Measurements from ENCODE around the gene DGKG. TPM values are rescaled to one million over a fixed set of nuclear protein-coding genes. Genes with fewer than 3 reads are reported as not detected.
A peak's percentile ranks its signal among the peaks of the same experiment; 100 is the strongest.

DGKG gene
- total RNA-seq, 4 donors from 2014 or later, result 0.79 to 4.0 (median 1.6) TPM

DNA sequence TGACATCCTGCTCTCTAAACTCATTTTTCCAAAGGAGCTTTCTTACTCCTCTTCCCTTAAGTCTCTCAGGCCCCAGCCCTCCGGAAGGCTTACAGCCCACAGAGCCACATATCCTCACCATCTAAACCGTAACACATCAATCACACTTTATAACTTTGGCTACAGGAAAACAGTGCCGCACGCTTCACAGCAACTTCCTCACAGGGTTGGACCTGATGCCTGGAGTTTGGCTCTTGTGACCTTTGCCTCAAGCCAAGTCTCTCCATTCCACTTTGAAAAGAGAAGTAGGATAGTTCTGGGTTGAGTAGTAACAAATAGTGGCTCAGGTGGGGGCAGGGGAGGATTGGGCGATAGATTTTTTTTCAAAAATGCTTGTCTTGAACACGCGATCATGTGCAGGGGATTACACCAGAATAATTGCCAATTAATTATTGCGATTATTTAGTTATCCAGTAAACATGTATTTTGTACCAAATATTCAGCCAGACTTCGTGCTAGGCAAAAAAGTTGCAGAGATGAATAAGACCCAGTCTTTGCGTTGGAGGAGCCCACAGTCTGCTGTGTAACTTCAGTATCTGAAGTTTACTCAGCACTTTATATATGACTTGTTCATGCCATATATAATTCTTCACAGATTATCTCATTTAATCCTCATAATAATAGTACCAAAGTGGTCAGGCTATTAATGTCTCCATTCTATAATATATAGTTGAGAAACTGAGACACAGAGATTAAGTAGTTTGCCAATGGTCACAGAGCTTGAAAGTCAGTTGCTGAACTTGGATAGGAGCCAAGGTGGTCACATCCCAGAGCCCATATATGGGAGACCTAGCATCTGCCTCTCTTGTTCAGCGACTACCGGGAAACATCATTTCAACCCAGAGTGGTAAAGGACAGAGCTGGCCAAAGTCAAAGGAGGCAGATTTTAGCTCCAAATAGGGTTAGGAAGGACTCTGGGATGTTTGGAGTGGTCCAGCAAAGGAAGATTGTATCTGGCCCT is 250.8 kb downstream of the DGKG start:
- Histone ChIP-seq H3K4me3 (no peak overlapping the region), H3K36me3 (no peaks in the 10 kb centered on the region), H3K27ac (no peak overlapping the region), H3K9me3 (no peaks in the 10 kb centered on the region), H3K4me1 (peaks cover 34% of the 10 kb centered on the region), H3K27me3 (no peaks in the 10 kb centered on the region)
- 77% methylated on average over 12 of the region's 12 CpGs for WGBS
- TF ChIP-seq POLR2A (IDR thresholded peaks at IDR 0.05) (no peak), POLR2AphosphoS5 (IDR thresholded peaks at IDR 0.05) (no peak), EP300 (IDR thresholded peaks at IDR 0.05) (no peak)
- TF ChIP-seq, protein P1, sequence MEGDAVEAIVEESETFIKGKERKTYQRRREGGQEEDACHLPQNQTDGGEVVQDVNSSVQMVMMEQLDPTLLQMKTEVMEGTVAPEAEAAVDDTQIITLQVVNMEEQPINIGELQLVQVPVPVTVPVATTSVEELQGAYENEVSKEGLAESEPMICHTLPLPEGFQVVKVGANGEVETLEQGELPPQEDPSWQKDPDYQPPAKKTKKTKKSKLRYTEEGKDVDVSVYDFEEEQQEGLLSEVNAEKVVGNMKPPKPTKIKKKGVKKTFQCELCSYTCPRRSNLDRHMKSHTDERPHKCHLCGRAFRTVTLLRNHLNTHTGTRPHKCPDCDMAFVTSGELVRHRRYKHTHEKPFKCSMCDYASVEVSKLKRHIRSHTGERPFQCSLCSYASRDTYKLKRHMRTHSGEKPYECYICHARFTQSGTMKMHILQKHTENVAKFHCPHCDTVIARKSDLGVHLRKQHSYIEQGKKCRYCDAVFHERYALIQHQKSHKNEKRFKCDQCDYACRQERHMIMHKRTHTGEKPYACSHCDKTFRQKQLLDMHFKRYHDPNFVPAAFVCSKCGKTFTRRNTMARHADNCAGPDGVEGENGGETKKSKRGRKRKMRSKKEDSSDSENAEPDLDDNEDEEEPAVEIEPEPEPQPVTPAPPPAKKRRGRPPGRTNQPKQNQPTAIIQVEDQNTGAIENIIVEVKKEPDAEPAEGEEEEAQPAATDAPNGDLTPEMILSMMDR (IDR thresholded peaks at IDR 0.05), result no peak
- no peak for DNase-seq (ENCODE audit: low spot score in 2 of 2)

DNA sequence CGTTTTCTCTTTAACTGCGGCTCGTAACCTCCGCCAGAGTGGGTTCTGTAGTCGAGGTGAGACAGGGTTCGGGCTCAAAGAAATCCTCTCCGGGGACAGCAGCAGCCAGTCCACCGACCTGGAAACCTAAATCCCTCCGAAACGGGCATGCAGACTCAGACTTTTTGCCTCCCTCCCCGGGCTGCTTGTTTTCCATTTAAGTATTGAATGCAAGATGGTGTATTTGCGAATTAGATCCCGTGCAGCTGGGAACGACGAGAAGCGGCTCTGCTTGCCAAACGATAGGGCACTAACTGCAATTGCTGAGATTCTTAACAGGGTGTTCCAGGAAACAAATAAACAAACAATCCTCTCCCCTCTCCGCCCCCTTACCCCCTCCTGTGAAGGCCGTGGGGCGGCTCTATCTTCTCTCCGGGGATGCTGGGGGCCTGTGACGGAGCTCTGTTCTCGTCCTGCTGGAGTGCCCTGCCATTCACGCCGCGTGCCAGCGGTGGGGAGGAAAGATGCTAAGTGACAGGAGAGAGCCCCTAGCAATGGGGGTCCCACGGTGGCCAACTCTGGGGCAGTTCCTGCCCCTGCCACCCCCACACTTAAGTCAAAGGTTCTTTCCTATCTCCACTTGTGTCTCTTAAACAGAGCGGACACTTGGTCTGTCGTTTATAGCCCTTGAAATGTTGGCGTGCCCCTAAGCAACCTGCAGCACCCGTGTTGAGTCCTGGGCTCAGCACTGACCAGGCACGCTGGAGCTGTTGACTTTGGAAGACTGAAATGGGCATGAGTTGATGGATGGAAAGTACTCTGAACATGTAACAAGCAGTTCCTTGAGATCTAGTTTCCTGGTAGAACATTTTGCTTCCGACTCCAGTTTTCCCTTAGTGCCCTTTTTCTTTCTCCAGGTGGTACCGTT is 251.9 kb downstream of the DGKG start:
- 17% methylated on average over 35 of the region's 35 CpGs for WGBS
- TF ChIP-seq EP300 (IDR thresholded peaks at IDR 0.05) (no peak), POLR2A (IDR thresholded peaks at IDR 0.05) (no peak), POLR2AphosphoS5 (IDR thresholded peaks at IDR 0.05) (no peak)
- TF ChIP-seq, protein P1 (IDR thresholded peaks at IDR 0.05), result no peak
- peak; percentile 76 to 80 for DNase-seq (ENCODE audit: low spot score in 2 of 2)
- no peaks in the 10 kb centered on the region for H3K9me3 ChIP-seq
- H3K36me3 ChIP-seq, result no peaks in the 10 kb centered on the region
- H3K4me3 ChIP-seq, result peak overlapping the region; percentile 73
- H3K27me3 ChIP-seq, result no peaks in the 10 kb centered on the region
- H3K4me1 ChIP-seq, result peaks cover 34% of the 10 kb centered on the region
- H3K27ac ChIP-seq, result peak overlapping the region; percentile 67

DNA sequence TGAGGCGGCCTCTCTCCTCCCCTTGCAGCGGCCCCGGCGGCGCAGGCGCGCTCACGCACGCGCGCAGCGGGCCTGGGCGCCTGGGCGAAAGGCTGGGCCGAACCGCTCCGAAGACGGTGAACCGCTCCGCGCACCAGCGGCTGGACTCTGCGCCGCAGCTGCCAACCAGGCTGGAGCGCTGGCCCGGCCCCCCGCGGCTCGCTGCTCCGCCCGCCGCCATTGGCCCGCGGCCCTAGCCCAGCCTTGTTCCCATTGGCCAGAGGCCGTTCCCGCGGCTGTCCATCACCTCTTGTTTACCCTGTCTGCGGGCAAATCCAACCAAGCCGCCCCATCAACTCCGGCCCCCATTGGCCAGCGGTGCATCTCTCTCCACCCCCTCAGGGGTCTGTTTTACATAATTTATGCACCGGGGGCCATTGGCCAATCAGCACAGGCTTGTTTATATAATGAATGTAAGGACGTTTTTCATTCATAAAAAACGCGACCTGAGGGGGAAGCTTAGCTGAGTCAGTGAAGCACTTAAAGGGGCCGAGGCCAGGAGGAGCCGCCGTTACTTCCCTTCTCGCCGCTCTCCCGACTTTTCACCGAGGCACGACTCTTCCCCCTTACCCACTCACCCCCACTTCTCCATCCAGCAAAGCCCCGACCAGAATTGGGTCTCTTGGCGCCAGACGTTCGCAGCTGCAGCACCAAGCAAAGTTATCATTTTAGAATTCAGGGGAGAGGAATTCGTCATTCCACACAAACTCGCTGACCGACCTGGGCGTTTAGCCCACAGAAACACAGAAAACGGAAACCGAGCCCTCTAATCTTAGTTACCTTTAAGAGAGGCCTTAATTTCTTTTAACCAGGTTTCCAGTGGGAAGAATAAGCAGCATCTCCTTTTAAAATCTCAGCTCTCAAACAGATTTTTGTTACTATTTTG is 252.8 kb downstream of the DGKG start, which contains the start of gene ETV5:
Gene ETV5 (minus strand): TSS at position 149 of the 925 bp plus-strand sequence. CDS start 3,221 bp downstream, outside the sequence.
- TF ChIP-seq POLR2A (IDR thresholded peaks at IDR 0.05) (peak in 1 of 2 donors; percentile 73), POLR2AphosphoS5 (IDR thresholded peaks at IDR 0.05) (peak in 1 of 3 donors; percentile 65)
- TF ChIP-seq, protein P1 (IDR thresholded peaks at IDR 0.05), result no peak
- H3K4me3 ChIP-seq, result peak within 1 kb of the TSS; percentile 73
- peak within 1 kb of the TSS; percentile 87 for H3K27ac ChIP-seq
- no peaks in the 10 kb centered on the region for H3K9me3 ChIP-seq
- H3K36me3 ChIP-seq, result no peaks in the 10 kb centered on the region
- H3K4me1 ChIP-seq, result peaks cover 38% of the 10 kb centered on the region
- H3K27me3 ChIP-seq, result no peaks in the 10 kb centered on the region
- WGBS, result 0% methylated on average over 28 of the region's 63 CpGs
- DNase-seq (ENCODE audit: low spot score in 2 of 2), result peak; percentile 99 to 100

DNA sequence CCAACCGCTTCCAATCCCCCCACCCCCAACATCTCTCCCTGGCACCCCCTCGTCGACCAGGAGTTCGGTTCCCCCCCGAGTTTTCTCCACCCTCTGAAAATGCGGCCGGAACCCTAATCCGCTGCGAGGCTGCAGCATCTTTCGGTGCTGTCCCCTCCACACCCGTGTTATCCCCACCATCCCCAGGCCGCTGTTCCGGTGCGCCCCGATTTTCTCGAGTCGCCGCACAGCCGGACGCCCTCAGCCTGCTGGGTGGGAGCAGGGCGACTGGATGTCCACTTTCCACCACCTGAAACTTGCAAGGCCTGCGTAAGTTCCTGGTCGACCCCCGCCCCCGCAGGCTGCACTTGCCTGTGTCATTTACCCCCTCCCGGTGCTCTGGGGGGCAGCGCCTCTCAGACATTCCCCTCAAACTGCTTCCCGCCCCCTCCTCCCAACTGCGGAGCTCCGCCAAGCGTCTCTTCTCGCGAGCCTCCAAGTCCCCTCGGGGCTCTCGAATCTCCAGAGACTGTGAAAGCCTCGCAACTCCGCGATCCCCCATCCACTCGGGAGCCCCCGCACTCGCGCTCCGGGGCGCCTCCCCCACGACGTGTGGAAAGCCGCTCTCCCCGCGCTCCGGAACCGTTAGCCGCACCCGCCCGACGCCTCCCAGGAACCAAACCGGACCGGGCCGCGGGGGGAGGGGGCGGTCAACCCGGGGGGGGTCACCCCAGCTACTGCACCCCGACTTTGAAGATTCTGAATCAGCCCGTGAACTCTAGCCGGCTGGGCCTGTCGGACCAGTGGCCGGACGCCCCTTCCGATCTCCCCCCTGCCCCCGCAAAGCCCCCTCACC is 253.7 kb downstream of the DGKG start:
- Histone ChIP-seq H3K4me1 (peaks cover 46% of the 10 kb centered on the region), H3K4me3 (peak overlapping the region; percentile 73), H3K9me3 (no peaks in the 10 kb centered on the region), H3K27me3 (no peaks in the 10 kb centered on the region), H3K36me3 (no peaks in the 10 kb centered on the region), H3K27ac (peak overlapping the region; percentile 87)
- TF ChIP-seq POLR2A (IDR thresholded peaks at IDR 0.05) (no peak), EP300 (IDR thresholded peaks at IDR 0.05) (no peak), POLR2AphosphoS5 (IDR thresholded peaks at IDR 0.05) (no peak)
- TF ChIP-seq, protein P1 (IDR thresholded peaks at IDR 0.05), result no peak
- DNase-seq (ENCODE audit: low spot score in 2 of 2), result peak; percentile 78 to 82
- WGBS, result 1% methylated on average over 58 of the region's 69 CpGs

All from suprapubic skin (tissue), 4 donors.